GM21447 (cell line): Measurements from ENCODE around the gene PLXNA4.

Experiments used
- ATAC-seq: cut with Tn5 transposase; IDR thresholded peaks from one replicate; pipeline ENCODE4 v1.9.1; 2021; ENCODE audit not compliant: unreplicated experiment

Gene PLXNA4

GRCh38 chr7:132134814-132135445 lies 441.3 kb downstream of the PLXNA4 start:
- ATAC-seq = no peak

GRCh38 chr7:132133501-132133900 lies 442.8 kb downstream of the PLXNA4 start:
- ATAC-seq = no peak

GRCh38 chr7:132131196-132131595 lies 445.1 kb downstream of the PLXNA4 start:
- no peak for ATAC-seq

GRCh38 chr7:132130497-132130896 lies 445.8 kb downstream of the PLXNA4 start:
- no peak for ATAC-seq

GRCh38 chr7:132125872-132126595 lies 450.2 kb downstream of the PLXNA4 start:
- no peak for ATAC-seq

- ATAC-seq = no peak
Measured at GRCh38 chr7:132125096-132125495, 451.2 kb downstream of the PLXNA4 start.

- ATAC-seq = no peak
Measured at GRCh38 chr7:132124575-132124974, 451.7 kb downstream of the PLXNA4 start.

GRCh38 chr7:132123773-132124172 lies 452.5 kb downstream of the PLXNA4 start:
- ATAC-seq = no peak

- no peak for ATAC-seq
Measured at GRCh38 chr7:132122901-132123300, 453.4 kb downstream of the PLXNA4 start.

GRCh38 chr7:132121987-132122386 lies 454.3 kb downstream of the PLXNA4 start:
- ATAC-seq = no peak

- no peak for ATAC-seq
Measured at GRCh38 chr7:132118641-132119040, 457.6 kb downstream of the PLXNA4 start.

GRCh38 chr7:132117636-132118035 lies 458.6 kb downstream of the PLXNA4 start:
- no peak for ATAC-seq

- ATAC-seq = no peak
Measured at GRCh38 chr7:132117181-132117580, 459.1 kb downstream of the PLXNA4 start.

GRCh38 chr7:132116369-132116768 lies 459.9 kb downstream of the PLXNA4 start:
- ATAC-seq = no peak

GRCh38 chr7:132115758-132116157 lies 460.5 kb downstream of the PLXNA4 start:
- ATAC-seq = no peak

GRCh38 chr7:132115028-132115427 lies 461.2 kb downstream of the PLXNA4 start:
- ATAC-seq = no peak

- ATAC-seq = no peak
Measured at GRCh38 chr7:132114411-132114810, 461.9 kb downstream of the PLXNA4 start.

GRCh38 chr7:132113536-132114371 lies 462.5 kb downstream of the PLXNA4 start:
- ATAC-seq = no peak

- no peak for ATAC-seq
Measured at GRCh38 chr7:132112657-132113056, 463.6 kb downstream of the PLXNA4 start.

GRCh38 chr7:132112106-132112505 lies 464.2 kb downstream of the PLXNA4 start:
- no peak for ATAC-seq

GRCh38 chr7:132110692-132111091 lies 465.6 kb downstream of the PLXNA4 start:
- no peak for ATAC-seq

- no peak for ATAC-seq
Measured at GRCh38 chr7:132109769-132110168, 466.5 kb downstream of the PLXNA4 start.
